GM20431 (cell line): ENCODE measurements around the gene BHLHE23.

Source experiments
- in situ Hi-C: fragments of 300-500 bp; cut with MseI, MboI; formaldehyde crosslinking; loops from one replicate; pipeline ENCODE4 v1.15.0; 2020; ENCODE audit warnings: low sequenced_read_pairs; ENCODE audit not compliant: unreplicated experiment

BHLHE23 gene

DNA sequence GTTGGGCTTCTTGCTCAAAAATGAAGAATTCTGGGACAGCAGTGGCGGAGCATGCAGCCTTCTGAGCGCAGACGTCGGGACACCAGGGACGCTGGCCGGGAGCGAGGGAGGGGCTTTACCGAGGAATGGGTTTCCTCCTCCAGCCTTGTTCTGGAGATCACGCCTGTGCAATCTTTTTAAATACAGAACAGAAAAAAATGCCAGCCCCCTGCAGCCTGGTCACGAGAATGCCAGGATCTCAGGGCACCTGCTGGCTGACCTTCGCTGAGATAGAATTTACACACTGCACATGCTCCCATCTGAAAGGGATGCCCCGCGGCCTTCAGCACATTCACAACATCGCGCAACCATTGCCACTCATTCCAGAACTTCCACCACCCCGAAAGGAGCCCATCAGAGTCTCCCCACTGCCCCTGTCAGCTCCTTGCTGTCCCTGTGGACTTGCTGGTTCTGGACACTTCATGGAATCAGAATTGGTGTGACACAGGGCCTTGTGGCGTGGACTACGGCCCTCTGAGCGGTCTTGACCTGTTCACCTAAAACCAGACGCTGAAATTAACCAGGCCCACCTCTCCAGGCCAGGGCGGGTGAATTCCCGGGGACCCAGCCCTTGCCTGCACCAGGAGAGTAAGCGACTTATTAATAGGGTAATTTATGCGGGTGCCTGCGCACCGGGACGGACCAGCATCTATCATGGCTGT lies 20.6 kb upstream of the BHLHE23 start:
- in situ Hi-C loops, result no loop called here

GRCh38 chr20:63026582-63027165 lies 19.9 kb upstream of the BHLHE23 start:
- in situ Hi-C loops, result no loop called here

GRCh38 chr20:63025534-63026331 lies 19.0 kb upstream of the BHLHE23 start:
- in situ Hi-C loops, result no loop called here

GRCh38 chr20:63024573-63025392 lies 18.0 kb upstream of the BHLHE23 start:
- in situ Hi-C loops, result no loop called here

DNA sequence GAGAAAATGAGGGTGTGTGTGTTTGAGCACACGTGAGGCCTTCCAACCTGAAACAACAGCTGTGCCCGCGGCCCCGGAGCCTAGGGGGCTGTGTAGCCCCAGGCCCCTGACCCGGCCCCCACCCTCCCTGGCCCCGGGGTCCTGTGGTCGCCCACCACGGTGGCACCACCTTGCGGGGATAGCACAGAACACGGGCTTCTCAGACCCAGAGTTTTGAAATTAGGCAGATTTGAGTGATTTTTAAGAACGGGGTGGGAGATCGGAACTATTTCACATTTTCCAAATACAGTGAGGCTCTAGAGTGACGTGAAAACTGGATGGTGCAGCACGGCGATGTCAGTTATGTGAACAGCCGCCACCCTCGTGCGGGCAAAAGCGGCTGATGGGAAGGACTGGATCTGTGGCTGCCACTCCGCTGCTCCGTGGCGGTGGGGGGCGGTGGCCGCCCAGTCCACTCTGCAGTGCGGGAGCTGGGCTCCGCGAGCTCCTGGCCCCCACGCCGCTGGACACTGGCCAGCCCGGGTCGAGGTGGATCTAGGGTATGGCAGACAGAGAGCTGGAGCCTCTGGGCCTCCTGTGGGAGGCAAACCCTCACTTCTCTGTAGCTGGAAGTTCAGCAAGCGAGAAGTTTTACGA lies 17.3 kb upstream of the BHLHE23 start:
- in situ Hi-C loops, result no loop called here

DNA sequence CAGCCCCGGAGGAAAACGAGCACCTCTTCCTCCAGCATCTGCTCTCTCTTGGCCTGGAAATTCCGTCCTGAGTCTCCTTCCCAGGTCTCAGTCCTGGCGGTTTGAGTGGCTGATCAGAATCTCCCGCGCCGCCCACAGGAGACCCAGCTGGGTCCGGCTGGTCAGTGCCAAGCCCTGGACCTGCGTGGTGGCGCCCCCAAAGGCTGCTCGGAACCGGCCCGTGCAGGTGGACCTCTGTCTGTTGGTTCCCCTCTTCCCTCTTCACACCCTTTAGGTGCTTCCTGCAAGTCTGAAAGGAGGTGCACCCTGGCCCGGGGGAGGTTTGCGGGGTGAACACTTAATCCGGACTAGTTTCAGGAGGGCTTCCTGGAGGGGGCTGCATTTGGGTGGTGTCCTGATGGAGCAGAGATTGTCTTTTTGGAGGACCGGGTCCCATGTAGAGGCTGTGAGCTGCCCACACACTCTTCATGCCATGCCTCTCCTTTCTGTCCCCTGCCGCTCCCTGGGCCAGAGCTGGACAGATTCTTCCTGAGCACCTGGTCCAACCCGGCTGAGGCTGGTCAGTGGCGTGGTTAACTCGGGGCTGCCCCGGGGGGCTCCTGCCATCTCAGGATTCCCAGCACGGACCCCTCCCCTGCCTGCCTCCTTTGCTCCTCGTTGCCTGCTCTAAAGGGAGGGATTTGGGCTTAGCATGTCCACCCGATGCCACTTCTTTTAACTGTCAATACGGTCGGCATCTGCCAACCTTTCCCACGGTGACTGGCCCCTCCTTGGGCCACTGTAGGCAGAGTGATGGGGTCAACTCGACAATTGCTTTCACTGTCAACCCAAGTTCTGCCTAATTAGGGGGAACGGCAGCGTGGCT lies 16.5 kb upstream of the BHLHE23 start:
- in situ Hi-C loops, result no loop called here

- in situ Hi-C loops, result no loop called here
These were observed 15.7 kb upstream of the BHLHE23 start for GRCh38 chr20:63022501-63022900.

- in situ Hi-C loops, result no loop called here
These were observed 14.9 kb upstream of the BHLHE23 start for GRCh38 chr20:63021356-63022321.

DNA sequence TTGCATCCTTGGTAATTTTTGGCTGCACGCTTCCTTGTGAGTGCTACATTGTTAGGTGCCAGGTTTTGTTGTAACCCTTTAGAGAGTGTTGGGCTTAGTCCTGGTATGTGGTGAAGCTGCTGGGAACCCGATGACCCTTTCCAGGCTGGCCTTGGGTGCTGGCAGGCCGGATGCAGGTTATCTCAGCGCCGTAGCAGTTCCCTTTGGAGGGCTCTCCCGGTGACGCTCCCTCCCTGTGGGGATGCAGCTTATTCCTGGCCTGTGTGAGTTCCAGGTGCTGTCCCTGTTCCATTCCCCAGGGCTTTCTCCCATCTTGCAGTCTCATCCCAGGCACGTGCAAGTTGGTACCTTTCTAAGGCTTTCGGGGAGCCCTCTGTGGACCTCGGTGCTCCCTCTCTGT lies 13.9 kb upstream of the BHLHE23 start:
- in situ Hi-C loops, result no loop called here

GRCh38 chr20:63017826-63018411 lies 11.2 kb upstream of the BHLHE23 start:
- in situ Hi-C loops, result no loop called here

DNA sequence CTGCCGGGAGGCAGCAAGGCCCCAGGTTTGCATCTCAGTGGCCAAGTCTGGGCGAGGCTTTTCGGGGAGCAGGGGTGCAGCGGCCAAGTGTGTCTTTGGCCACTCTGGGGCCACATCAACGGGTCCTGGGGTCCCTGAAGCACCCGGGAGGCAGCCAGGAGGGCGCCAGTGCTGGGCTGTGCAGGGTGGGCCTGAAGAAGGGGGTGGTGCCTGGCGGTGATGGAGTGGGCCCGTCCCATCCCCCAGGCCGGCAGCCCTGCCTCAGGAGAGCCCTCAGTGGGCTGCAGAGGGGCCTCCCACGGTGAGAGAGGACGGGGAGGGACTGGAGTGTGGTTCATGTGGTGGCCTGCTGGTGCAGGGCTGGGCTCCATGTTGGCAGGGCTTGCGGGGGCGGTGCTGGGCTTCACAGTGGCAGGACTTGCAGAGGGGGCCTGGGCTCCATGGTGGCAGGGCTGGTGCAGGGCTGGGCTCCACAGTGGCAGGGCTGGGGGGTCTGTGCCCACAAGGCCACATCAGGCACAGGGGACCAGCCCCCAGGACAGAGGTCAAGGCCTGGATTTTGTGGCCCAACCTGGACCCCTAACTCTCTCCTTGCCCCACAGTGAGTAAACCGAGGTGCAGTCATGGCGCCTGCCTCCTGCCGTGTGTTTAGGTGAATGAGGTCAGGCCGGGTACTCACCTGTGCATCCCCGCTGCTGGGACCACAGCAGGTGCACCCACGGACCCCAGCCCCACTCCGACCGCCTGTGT lies 10.5 kb upstream of the BHLHE23 start:
- in situ Hi-C loops, result no loop called here

DNA sequence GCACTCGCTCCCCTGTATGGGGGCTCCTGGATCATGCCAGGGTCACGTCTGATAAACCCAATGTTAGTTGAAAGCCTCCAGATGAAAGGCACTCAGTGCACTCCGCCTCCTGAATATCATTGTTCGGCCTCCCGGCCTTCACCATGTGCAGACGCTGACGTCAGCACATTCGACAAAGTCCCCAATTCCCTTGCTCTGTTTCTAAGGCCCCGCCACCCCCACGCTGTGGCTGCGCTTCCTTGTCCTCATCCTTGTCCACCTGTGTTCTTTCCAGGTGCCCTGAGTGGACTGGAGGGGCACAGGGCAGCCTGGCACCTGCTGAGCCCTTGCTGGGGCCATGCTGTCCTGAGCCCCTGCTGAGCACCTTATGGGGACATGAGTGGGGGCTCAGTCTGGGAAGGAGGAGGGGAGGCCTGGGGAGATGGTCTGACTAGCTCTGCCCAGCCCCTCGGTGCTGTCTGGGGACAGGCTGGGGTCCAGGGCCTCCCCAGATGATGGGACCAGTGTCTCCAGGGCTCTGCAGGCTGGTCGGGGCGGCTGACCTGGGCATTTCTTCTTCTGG lies 9.8 kb upstream of the BHLHE23 start:
- in situ Hi-C loops, result no loop called here

DNA sequence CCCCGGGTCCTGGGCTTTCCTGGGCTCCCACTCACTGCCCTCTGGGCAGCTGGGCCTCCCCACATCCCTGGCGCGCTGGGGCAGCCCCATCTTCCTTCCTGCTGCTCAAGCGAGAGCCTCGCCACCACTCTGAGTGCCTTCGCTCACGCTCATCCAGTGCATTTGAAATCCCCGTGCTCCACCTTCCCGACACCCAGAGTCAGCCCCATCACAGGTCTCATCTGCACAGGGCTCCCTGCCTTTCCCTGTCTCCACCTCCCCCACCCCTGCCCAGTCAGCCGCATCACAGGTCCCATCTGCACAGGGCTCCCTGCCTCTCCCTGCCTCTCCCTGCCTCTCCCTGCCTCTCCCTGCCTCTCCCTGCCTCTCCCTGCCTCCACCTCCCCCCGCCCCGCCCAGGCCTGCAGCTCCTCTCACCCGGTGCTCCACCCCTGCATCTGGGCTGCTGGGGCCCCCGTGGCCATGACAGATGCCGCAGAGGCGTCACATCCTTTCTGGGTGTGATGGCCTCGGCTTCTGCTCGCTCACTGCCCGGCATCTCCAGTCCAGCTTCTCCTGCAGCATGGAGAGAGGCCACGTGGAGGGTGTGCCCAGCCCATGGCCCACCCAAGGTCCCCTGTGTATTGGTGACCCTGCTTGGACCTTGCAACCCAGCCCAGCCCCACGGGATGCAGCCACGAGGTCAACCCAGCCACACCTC lies 9.0 kb upstream of the BHLHE23 start:
- in situ Hi-C loops, result no loop called here

- in situ Hi-C loops, result no loop called here
These were observed 8.4 kb upstream of the BHLHE23 start for GRCh38 chr20:63015147-63015661.

GRCh38 chr20:63014710-63015109 lies 7.9 kb upstream of the BHLHE23 start:
- in situ Hi-C loops, result no loop called here

DNA sequence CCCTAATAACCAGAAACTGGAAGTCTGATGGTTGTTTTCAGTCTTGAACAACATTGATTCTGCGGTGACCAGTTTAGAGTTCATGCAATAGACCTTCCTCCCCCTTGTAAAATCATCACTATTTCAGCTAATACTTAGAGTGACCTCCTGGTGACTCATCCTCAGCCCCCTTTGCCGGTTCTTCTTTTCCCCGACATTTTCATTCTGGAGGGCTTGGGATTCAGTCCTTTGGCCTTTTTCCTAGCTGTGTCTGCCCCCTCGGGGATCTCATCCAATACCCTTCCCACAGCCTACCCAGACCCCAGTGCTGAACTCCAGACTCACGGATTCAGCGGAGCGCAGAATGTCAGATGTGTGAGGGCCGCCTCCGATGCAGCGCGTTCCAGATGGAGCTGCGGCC lies 7.5 kb upstream of the BHLHE23 start:
- in situ Hi-C loops, result no loop called here
